C4-2B (cell line): ENCODE data around the gene FOXL1.

ENCODE experiments used
- CTCF ChIP-seq: fragments of 450-650 bp; conservative IDR thresholded peaks from 2 replicates; pipeline ENCODE4 v1.5.1; 2017; ENCODE audit warnings: mild to moderate bottlenecking
- ZFX ChIP-seq: fragments of 450-650 bp; IDR thresholded peaks from 2 replicates; pipeline ENCODE4 v1.6.1; 2017

- TF ChIP-seq CTCF (no peak), ZFX (no peak)
These were observed 47.8 kb upstream of the FOXL1 start for GRCh38 chr16:86530251-86531190.
